Muscle of leg (tissue), 11 donors: ENCODE data around the gene RSPH9. TPM values are rescaled to one million over a fixed set of nuclear protein-coding genes. Genes with fewer than 3 reads are reported as not detected.
A peak's percentile ranks its signal among the peaks of the same experiment; 100 is the strongest.
"Not testable (repeated sequence)": the region's sequence is repeated elsewhere in the genome, so short reads cannot be mapped to it uniquely, and the experiment has no call there.

Experiments
- DNase-seq: peaks from one replicate; pipeline ENCODE4 v3.0.0; 2013
- H3K27ac ChIP-seq: one replicate; pipeline ENCODE4 v1.5.1; 2013; ENCODE audit warnings: mild to moderate bottlenecking, low read length, control low read depth
- H3K27me3 ChIP-seq: one replicate; pipeline ENCODE4 v1.6.1; 2013; ENCODE audit warnings: low read length; ENCODE audit not compliant: control insufficient read depth, insufficient read depth
- H3K36me3 ChIP-seq: one replicate; pipeline ENCODE4 v1.6.1; 2013; ENCODE audit warnings: low read length; ENCODE audit not compliant: control insufficient read depth, insufficient read depth
- H3K4me1 ChIP-seq: one replicate; pipeline ENCODE4 v1.6.1; 2013; ENCODE audit warnings: low read length; ENCODE audit not compliant: control insufficient read depth, insufficient read depth
- H3K4me3 ChIP-seq: one replicate; pipeline ENCODE4 v1.5.1; 2013; ENCODE audit warnings: low read length, control low read depth
- H3K9me3 ChIP-seq: replicated peaks from 2 replicates; pipeline ENCODE4 v1.6.1; 2013; ENCODE audit warnings: low read depth, low read length; ENCODE audit not compliant: control insufficient read depth
- WGBS: methylation state at CpG from one replicate; pipeline ENCODE4 v1.1.5; 2013; ENCODE audit warnings: missing lambda C conversion rate; ENCODE audit not compliant: insufficient coverage; 5-methylcytosine and 5-hydroxymethylcytosine counted together
- polyA plus RNA-seq, 8 donors: library from polyadenylated mRNA; unstranded; fragments of 120-200 nt; gene quantifications; one replicate each; pipeline versions ENCODE4 v1.2.1 to v1.2.3, GENCODE V29; 2013; ENCODE audit warnings: inconsistent platforms in 1 of 8, low replicate concordance in 1 of 8; ENCODE audit not compliant: insufficient read length in 8 of 8, insufficient read depth in 1 of 8
- total RNA-seq: library from RNA; stranded (reverse); fragments of 120-200 nt; gene quantifications from one replicate; pipeline ENCODE4 v1.2.4, GENCODE V29; 2013

The RSPH9 gene
- total and polyA plus RNA-seq, 9 donors = 0.41 to 1.1 (median 0.78) TPM

DNA sequence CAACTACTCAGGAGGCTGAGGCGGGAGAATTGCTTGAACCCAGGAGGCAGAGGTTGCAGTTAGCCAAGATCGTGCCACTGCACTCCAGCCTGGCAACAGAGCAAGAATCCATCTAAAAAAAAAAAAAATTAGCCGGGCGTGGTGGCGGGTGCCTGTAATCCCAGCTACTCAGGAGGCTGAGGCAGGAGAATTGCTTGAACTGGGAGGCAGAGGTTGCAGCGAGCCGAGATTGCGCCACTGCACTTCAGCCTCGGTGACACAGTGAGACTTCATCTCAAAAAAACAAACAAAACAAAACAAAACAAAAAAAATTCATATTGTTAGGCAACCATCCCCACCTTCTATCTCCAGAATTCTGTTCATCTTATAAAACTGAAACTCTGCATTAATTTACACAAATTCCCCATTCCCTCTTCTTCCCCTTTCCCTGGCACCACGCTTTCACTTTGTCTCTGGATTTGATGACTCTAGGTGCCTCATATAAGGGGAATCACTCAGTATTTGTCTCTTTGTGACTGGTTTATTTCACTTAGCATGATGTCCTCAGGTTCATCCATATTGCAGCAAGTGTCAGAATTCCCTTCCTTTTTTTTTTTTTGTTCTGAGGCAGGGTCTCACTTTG, 56.2 kb downstream of the RSPH9 start:
- WGBS = 100% methylated on average over 1 of the region's 10 CpGs
- not testable (repeated sequence) for H3K27me3 ChIP-seq, DNase-seq, H3K27ac ChIP-seq, H3K9me3 ChIP-seq, H3K4me3 ChIP-seq, H3K36me3 ChIP-seq
- peaks cover 57% of the 10 kb centered on the region for H3K4me1 ChIP-seq

DNA sequence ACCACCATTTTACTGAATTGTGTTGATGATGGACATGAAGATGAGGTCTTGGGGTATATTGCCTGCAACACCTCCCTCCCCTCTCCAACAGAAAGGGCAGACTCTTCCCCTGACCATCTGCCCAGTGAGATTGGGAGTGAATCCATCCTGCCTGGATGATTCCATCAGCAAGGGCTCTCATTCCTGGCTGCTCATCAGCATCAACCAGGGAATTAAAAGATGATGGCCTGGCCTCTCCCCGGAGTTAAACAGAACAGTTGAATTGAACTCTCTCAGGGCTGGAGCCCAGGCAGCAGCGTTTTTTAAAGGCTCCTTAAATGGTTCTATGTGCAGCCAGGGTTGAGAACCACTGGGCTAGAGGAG, 57.3 kb downstream of the RSPH9 start:
- Histone ChIP-seq H3K9me3 (no peaks in the 10 kb centered on the region), H3K4me3 (no peak overlapping the region), H3K27ac (peak overlapping the region; percentile 91), H3K4me1 (peaks cover 61% of the 10 kb centered on the region), H3K27me3 (no peaks in the 10 kb centered on the region), H3K36me3 (no peaks in the 10 kb centered on the region)
- no peak for DNase-seq
- 24% methylated on average over 2 of the region's 2 CpGs for WGBS

DNA sequence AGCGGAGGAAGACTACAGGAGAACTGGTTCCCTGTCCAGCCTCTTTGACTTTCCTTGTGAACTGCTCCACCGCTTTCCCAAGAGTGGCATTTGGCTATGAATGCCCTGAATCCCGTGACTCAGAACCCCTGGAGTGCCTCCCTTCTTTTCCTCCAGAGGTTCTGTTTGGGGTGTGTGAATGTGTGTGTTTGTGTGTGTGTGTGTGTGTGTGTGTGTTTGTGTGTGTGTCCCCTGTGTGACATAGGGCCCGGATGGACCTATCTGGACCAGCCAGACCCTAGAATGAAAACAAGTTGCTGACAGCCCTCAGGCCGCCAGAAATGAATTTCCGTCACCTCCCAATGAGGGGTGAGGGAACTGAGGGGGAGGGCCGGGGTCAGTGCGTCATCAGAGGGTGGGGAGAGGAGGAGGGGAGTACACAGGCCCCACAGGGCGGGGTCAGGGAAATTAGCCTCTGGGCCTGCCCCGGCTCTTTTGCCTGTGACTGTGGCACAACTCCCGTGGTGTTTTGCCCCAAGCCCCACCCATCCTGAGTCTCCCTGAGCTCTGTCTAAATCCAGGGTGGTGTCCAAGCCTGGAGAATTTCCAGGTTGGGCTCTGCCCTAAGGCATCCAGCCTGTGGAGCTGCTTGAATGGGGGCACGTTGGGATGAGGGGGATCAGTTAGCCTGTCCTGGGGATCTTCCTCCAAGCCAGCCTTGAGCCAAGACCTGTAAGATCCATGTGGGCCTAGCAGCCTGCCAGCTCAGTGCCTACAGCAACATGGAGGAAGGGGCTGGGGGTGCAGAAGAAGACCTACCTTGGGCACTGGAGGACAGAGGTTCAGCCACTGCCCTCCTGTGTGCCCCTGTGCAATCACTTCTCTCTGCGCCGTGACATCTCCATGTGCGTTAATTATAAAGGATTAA, 58.0 kb downstream of the RSPH9 start:
- Histone ChIP-seq H3K27me3 (no peaks in the 10 kb centered on the region), H3K9me3 (no peaks in the 10 kb centered on the region), H3K4me1 (peaks cover 63% of the 10 kb centered on the region), H3K27ac (peak overlapping the region; percentile 91), H3K36me3 (no peaks in the 10 kb centered on the region), H3K4me3 (no peak overlapping the region)
- peak; percentile 93 for DNase-seq
- 43% methylated on average over 4 of the region's 15 CpGs for WGBS

DNA sequence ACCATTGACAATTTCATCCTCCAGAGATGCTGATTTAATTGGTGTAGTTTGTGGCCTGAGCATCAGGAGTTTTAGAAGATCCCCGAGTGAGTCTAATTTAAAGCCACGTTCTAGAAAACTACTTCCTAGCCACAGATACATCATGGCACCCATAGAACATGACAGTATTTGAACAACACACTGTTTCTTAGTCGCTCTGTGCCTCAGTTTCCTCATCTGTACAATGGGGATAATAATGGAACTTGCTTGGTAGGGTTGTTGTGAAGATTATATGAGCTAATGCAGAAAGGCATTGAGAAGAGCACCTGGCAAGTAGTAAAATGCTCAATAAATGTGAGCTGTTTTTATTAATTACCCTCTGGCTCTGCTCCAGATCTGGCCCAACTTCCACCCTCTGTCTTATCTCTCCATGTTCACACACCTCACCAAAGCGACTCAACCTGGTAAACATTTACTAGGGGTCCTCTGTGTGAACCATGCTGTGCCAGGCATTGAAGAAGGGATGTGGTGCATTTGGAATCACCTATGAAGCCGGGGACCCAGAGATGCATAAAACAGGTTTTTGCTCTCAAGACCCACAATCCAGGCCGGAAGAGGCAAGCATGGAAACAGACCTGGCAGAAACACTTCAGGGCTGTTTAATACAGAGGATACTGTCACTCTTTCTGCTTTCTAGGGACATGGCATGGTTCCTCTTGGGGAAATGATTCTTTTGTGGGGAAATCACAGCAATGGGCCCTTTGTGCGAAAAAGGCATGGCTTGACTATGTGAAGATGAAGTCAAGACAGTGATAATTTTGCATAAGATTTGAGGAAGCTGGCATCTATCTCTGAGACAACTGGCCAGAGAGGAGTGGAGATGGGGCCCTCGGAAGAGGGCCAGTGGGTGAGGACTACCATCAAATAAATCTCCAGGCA, 58.9 kb downstream of the RSPH9 start:
- WGBS = 77% methylated on average over 3 of the region's 8 CpGs
- H3K4me1 ChIP-seq = peaks cover 58% of the 10 kb centered on the region

DNA sequence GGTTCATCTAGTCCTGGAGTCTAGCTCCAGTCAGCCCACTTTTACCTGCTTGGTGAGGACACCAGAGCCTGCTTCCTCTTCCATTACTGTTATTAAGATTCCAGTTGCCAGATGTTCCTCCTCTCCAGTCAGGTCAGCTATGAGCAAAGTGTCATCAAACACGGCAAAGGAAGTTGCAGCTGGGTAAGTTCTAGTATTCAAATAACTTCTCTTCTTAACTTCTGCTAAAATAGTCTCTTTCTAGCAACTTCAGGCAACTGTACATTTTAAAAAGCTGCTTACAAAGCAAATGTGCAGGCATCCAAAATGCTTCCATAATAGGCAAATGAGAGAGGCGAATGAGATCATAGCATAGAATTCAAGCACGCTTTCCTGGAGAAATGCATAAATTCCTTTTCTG, 61.2 kb downstream of the RSPH9 start:
- Histone ChIP-seq H3K4me3 (no peak overlapping the region), H3K36me3 (no peaks in the 10 kb centered on the region), H3K27me3 (no peaks in the 10 kb centered on the region), H3K4me1 (peaks cover 63% of the 10 kb centered on the region), H3K27ac (peak overlapping the region; percentile 91), H3K9me3 (no peaks in the 10 kb centered on the region)
- WGBS = 20% methylated on average over 1 of the region's 3 CpGs
- peak; percentile 92 for DNase-seq

More for the DNA sequence above, 58.9 kb downstream of the RSPH9 start:
- no peak for DNase-seq
- Histone ChIP-seq H3K27ac (peak overlapping the region; percentile 91), H3K27me3 (no peaks in the 10 kb centered on the region), H3K9me3 (no peaks in the 10 kb centered on the region), H3K36me3 (no peaks in the 10 kb centered on the region), H3K4me3 (no peak overlapping the region)

DNA sequence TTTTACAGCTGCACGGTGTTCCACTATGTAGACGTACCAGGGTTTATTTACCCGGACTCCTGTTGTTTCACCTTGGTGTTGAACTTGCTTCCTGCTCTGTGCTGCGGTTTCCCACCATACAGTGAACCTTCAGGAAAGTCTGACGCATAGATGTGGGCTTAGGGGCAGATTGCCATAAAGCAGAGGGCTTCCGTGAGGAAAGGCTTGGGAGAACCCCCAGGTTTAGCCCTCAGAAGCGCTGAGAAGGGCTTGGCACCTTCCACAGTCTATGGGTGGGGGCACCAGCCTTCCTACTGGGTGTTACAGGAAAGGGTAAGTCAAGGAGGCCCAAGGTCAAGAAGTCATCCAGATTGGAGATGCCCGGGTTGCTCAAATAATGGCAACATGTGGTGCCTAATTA, 62.0 kb downstream of the RSPH9 start:
- Histone ChIP-seq H3K4me3 (no peak overlapping the region), H3K27me3 (no peaks in the 10 kb centered on the region), H3K36me3 (no peaks in the 10 kb centered on the region), H3K27ac (peak overlapping the region; percentile 91), H3K4me1 (peaks cover 62% of the 10 kb centered on the region), H3K9me3 (no peaks in the 10 kb centered on the region)
- WGBS = 42% methylated on average over 7 of the region's 8 CpGs
- peak; percentile 65 for DNase-seq

DNA sequence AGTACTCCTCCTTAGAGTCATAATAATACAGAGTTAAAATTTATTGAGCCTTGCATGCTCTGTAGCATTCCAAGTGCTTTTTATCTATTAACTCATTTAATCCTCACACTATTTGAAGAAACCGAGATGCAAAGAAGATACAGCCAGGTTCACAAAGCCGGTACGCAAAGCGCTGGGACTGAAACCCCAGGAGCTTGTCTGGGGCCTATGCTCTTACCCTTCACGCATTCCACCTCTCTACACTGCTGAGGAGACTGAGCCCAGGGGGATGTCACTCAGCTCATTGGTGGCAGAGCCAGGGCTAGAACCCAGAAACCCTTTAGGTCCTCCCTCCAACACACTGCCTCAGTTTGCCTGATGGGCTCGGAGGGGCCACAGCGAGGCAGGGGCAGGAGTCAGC, 62.4 kb downstream of the RSPH9 start:
- DNase-seq = no peak
- peaks cover 60% of the 10 kb centered on the region for H3K4me1 ChIP-seq
- H3K4me3 ChIP-seq = no peak overlapping the region
- H3K27ac ChIP-seq = peak overlapping the region; percentile 91
- H3K36me3 ChIP-seq = no peaks in the 10 kb centered on the region
- 77% methylated on average over 6 of the region's 7 CpGs for WGBS
- H3K9me3 ChIP-seq = no peaks in the 10 kb centered on the region
- H3K27me3 ChIP-seq = no peaks in the 10 kb centered on the region

DNA sequence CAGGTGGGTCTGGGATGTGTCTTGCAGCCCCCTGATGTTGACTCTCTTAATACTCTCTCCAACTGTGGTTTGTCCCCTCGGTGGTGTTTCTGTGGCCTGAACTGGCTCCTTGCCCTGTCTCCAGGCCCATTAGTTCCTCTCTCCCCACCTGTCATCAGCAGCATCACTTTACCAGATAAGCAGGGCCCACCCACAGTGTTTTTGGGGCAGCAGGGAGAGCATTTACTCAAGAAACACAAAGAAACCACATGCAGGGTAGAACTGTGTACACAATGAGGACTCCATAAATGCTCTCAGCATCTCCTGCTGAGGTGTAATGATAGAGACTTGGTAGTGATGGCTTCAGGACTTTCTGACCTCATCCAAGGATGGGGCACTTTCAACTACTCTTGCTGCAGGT, 62.9 kb downstream of the RSPH9 start:
- H3K4me3 ChIP-seq = no peak overlapping the region
- no peaks in the 10 kb centered on the region for H3K27me3 ChIP-seq
- WGBS = no CpG with 5 or more reads among the region's 1 CpG
- peaks cover 60% of the 10 kb centered on the region for H3K4me1 ChIP-seq
- H3K27ac ChIP-seq = peak overlapping the region; percentile 91
- H3K9me3 ChIP-seq = no peaks in the 10 kb centered on the region
- H3K36me3 ChIP-seq = no peaks in the 10 kb centered on the region
- no peak for DNase-seq

DNA sequence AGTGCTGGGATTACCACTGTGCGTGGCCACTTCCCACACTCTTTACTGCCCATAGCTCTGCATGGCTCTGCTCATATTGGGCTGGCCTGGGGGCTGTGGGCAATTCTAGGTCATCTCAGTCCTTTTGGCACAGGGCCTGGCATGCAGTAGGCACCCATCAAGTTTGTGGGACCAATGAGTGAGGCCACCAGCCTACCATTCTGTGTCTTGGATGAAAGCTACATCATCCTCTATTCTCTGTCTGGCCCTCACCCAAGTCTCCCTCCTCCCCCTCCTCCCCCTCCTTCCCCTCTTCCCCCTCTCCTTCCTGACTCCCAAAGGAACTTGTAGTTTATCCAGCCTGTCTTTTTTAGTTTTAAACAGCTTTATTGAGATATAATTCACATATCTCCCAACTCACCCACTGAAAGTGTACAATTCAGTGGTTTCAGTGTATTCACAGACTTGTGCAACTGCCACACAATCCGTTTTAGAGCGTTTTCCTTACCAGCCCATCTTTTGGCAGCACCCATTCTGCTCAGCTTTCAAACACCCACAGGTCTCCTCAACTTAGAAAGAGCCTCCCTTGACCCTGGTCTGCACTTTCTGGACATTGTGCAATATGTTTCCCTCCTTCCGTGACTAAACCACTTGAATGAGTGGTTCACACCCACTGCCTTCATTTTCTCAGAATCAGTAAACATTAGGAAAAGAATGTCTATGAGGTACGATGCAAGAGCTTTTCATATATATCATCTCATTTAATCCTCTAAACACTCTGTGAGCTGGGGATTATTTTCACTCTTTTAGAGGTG, 64.2 kb downstream of the RSPH9 start:
- no peaks in the 10 kb centered on the region for H3K9me3 ChIP-seq
- H3K4me1 ChIP-seq = peaks cover 55% of the 10 kb centered on the region
- H3K4me3 ChIP-seq = no peak overlapping the region
- WGBS = 41% methylated on average over 3 of the region's 5 CpGs
- H3K27me3 ChIP-seq = no peaks in the 10 kb centered on the region
- no peaks in the 10 kb centered on the region for H3K36me3 ChIP-seq
- peak; percentile 78 for DNase-seq
- H3K27ac ChIP-seq = peak overlapping the region; percentile 65
